IMR-90 (cell line): ENCODE measurements around the gene KRTAP12-3. TPM values are rescaled to one million over a fixed set of nuclear protein-coding genes. Genes with fewer than 3 reads are reported as not detected.

Source experiments
- ATAC-seq: fragments of 200-7000 bp; cut with Tn5 transposase; 2 replicates; pipeline ENCODE4 v1.9.1; 2020; ENCODE audit warnings: low read depth, mild to moderate bottlenecking, moderate library complexity
- BruUV-seq: library from RNA; stranded (reverse); fragments of 400-500 nt; replicated peaks from 2 replicates; lab custom pipeline; 2021; lab: Mats Ljungman, UMichigan
- CTCF ChIA-PET: fragments of 300-600 bp; formaldehyde crosslinking; extraction: SDS; loops from one replicate; lab custom pipeline; 2021; ENCODE audit warnings: antibody characterized with exemption; lab: Yijun Ruan, JAX
- POLR2A ChIA-PET: fragments of 300-600 bp; sonication (Branson Sonifier 250); formaldehyde crosslinking; loops from one replicate; lab custom pipeline; 2022; ENCODE audit warnings: antibody characterized with exemption; ENCODE audit not compliant: unreplicated experiment; lab: Charles Lee
- DNase-seq: peaks from one replicate; pipeline ENCODE4 v3.0.0; 2013
- H2AFZ ChIP-seq: replicated peaks from 2 replicates; pipeline ENCODE3; 2013; ENCODE audit warnings: low read length, mild to moderate bottlenecking; ENCODE audit not compliant: poor library complexity
- H2AK5ac ChIP-seq: 2 replicates; pipeline ENCODE4 v1.6.1; 2013; ENCODE audit warnings: low read depth, low read length, inconsistent platforms
- H2AK9ac ChIP-seq: replicated peaks from 2 replicates; pipeline ENCODE3; 2013; ENCODE audit warnings: mild to moderate bottlenecking, low read depth, low read length, moderate library complexity; ENCODE audit not compliant: poor library complexity
- H2BK120ac ChIP-seq: 2 replicates; pipeline ENCODE4 v1.6.1; 2013; ENCODE audit warnings: low read depth, low read length, inconsistent platforms
- H2BK15ac ChIP-seq: 3 replicates; pipeline ENCODE4 v1.6.1; 2013; ENCODE audit warnings: low read depth, low read length, inconsistent platforms
- H2BK20ac ChIP-seq: 2 replicates; pipeline ENCODE4 v1.6.1; 2013; ENCODE audit warnings: low read depth, mild to moderate bottlenecking, inconsistent platforms, low read length, moderate library complexity
- H2BK5ac ChIP-seq: 2 replicates; pipeline ENCODE4 v1.6.1; 2013; ENCODE audit warnings: mild to moderate bottlenecking, low read depth, low read length, inconsistent platforms; ENCODE audit not compliant: poor library complexity, severe bottlenecking
- H3K14ac ChIP-seq: replicated peaks from 2 replicates; pipeline ENCODE4 v1.6.1; 2013; ENCODE audit warnings: low read depth, low read length, inconsistent platforms
- H3K18ac ChIP-seq: 2 replicates; pipeline ENCODE4 v1.6.1; 2013; ENCODE audit warnings: low read depth, low read length, control low read depth
- H3K23ac ChIP-seq: 2 replicates; pipeline ENCODE4 v1.6.1; 2013; ENCODE audit warnings: low read depth, low read length, inconsistent platforms
- H3K27ac ChIP-seq: 2 replicates; pipeline ENCODE4 v1.5.1; 2013; ENCODE audit warnings: mild to moderate bottlenecking, control low read depth, low read length; ENCODE audit not compliant: insufficient read depth
- H3K27me3 ChIP-seq: 2 replicates; pipeline ENCODE4 v1.6.1; 2013; ENCODE audit warnings: low read length; ENCODE audit not compliant: control insufficient read depth, insufficient read depth
- H3K36me3 ChIP-seq: 2 replicates; pipeline ENCODE4 v1.6.1; 2013; ENCODE audit warnings: low read length, mixed read lengths; ENCODE audit not compliant: control insufficient read depth, insufficient read depth
- H3K4ac ChIP-seq: 2 replicates; pipeline ENCODE4 v1.6.1; 2013; ENCODE audit warnings: low read depth, low read length, inconsistent platforms
- H3K4me1 ChIP-seq: 2 replicates; pipeline ENCODE4 v1.6.1; 2013; ENCODE audit warnings: low read length, mixed read lengths; ENCODE audit not compliant: control insufficient read depth, insufficient read depth
- H3K4me2 ChIP-seq: 2 replicates; pipeline ENCODE4 v1.6.1; 2013; ENCODE audit warnings: low read depth, mild to moderate bottlenecking, control low read depth, low read length, moderate library complexity
- H3K4me3 ChIP-seq: 2 replicates; pipeline ENCODE4 v1.5.1; 2013; ENCODE audit warnings: low read depth, mild to moderate bottlenecking, control low read depth, low read length, moderate library complexity; ENCODE audit not compliant: insufficient read depth
- H3K56ac ChIP-seq: 2 replicates; pipeline ENCODE4 v1.6.1; 2013; ENCODE audit warnings: low read length, inconsistent platforms; ENCODE audit not compliant: insufficient read depth; ENCODE audit errors: extremely low read depth
- H3K79me1 ChIP-seq, 2 experiments: 2 replicates each; pipeline ENCODE4 v1.6.1; 2013; ENCODE audit warnings: low read length in 2 of 2, inconsistent platforms in 1 of 2, low read depth in 1 of 2
- H3K9ac ChIP-seq: 2 replicates; pipeline ENCODE4 v1.6.1; 2013; ENCODE audit warnings: low read depth, low read length, control low read depth
- H3K9me1 ChIP-seq: 2 replicates; pipeline ENCODE4 v1.6.1; 2013; ENCODE audit warnings: low read length, inconsistent platforms; ENCODE audit not compliant: insufficient read depth
- H3K9me3 ChIP-seq: 2 replicates; pipeline ENCODE4 v1.6.1; 2013; ENCODE audit warnings: low read length; ENCODE audit not compliant: control insufficient read depth, insufficient read depth
- H4K20me1 ChIP-seq: 2 replicates; pipeline ENCODE4 v1.6.1; 2013; ENCODE audit warnings: low read length, inconsistent platforms; ENCODE audit not compliant: insufficient read depth
- H4K5ac ChIP-seq: 2 replicates; pipeline ENCODE4 v1.6.1; 2013; ENCODE audit warnings: mild to moderate bottlenecking, low read depth, low read length, control low read depth
- H4K8ac ChIP-seq, 2 experiments: 2 replicates each; pipeline ENCODE4 v1.6.1; 2013; ENCODE audit warnings: low read depth in 2 of 2, low read length in 2 of 2, control low read depth in 1 of 2, inconsistent platforms in 1 of 2
- H4K91ac ChIP-seq: 2 replicates; pipeline ENCODE4 v1.6.1; 2013; ENCODE audit warnings: low read depth, low read length, inconsistent platforms; ENCODE audit not compliant: insufficient read depth
- BHLHE40 ChIP-seq: fragments of 150-350 bp; IDR thresholded peaks from 2 replicates; pipeline ENCODE4 v1.6.1; 2016; ENCODE audit warnings: mild to moderate bottlenecking, low read depth, low read length
- CEBPB ChIP-seq: IDR thresholded peaks from 2 replicates; pipeline ENCODE4 v1.6.1; 2012; ENCODE audit warnings: low read depth, low read length, improper control_type of control experiment
- CHD1 ChIP-seq: IDR thresholded peaks from 2 replicates; pipeline ENCODE4 v1.6.1; 2012; ENCODE audit warnings: low read depth, low read length, improper control_type of control experiment
- FOS ChIP-seq: fragments of 150-350 bp; IDR thresholded peaks from 2 replicates; pipeline ENCODE4 v1.6.1; 2016; ENCODE audit warnings: low read depth, low read length
- MAFK ChIP-seq: IDR thresholded peaks from 2 replicates; pipeline ENCODE4 v1.6.1; 2012; ENCODE audit warnings: low read depth, low read length, improper control_type of control experiment
- MAZ ChIP-seq: IDR thresholded peaks from 2 replicates; pipeline ENCODE4 v1.6.1; 2012; ENCODE audit warnings: low read depth, mild to moderate bottlenecking, low read length, improper control_type of control experiment, moderate library complexity, borderline replicate concordance
- MXI1 ChIP-seq: IDR thresholded peaks from 2 replicates; pipeline ENCODE4 v1.6.1; 2012; ENCODE audit warnings: low read depth, mild to moderate bottlenecking, low read length, moderate library complexity, borderline replicate concordance
- NFE2L2 ChIP-seq: fragments of 150-350 bp; IDR thresholded peaks from 2 replicates; pipeline ENCODE4 v1.6.1; 2016; ENCODE audit warnings: low read depth, mild to moderate bottlenecking, low read length
- POLR2A ChIP-seq: IDR thresholded peaks from 2 replicates; pipeline ENCODE4 v1.6.1; 2012; ENCODE audit warnings: mild to moderate bottlenecking, low read depth, low read length
- RAD21 ChIP-seq: IDR thresholded peaks from 2 replicates; pipeline ENCODE4 v1.6.1; 2012; ENCODE audit warnings: low read length, improper control_type of control experiment
- RCOR1 ChIP-seq: IDR thresholded peaks from 2 replicates; pipeline ENCODE4 v1.6.1; 2012; ENCODE audit warnings: mild to moderate bottlenecking, low read length, improper control_type of control experiment; ENCODE audit not compliant: insufficient replicate concordance
- RFX5 ChIP-seq: IDR thresholded peaks from 2 replicates; pipeline ENCODE4 v1.8.0; 2012; ENCODE audit warnings: low read depth, mild to moderate bottlenecking, low read length, moderate library complexity
- SMC3 ChIP-seq: fragments of 150-350 bp; IDR thresholded peaks from 2 replicates; pipeline ENCODE4 v1.6.1; 2016; ENCODE audit warnings: low read depth, mild to moderate bottlenecking, antibody characterized with exemption, low read length, moderate library complexity
- WGBS, 2 experiments: methylation state at CpG; one replicate each; pipeline versions ENCODE4 v1.1.5 to v1.1.7; 2013; ENCODE audit warnings: missing lambda C conversion rate in 2 of 2; ENCODE audit not compliant: insufficient read length in 1 of 2; ENCODE audit errors: extremely low coverage in 2 of 2; 5-methylcytosine and 5-hydroxymethylcytosine counted together
- dilution Hi-C: fragments of 300-500 bp; cut with HindIII; formaldehyde crosslinking; loops from one replicate; pipeline ENCODE4 v1.14.3; 2018; ENCODE audit warnings: low sequenced_read_pairs; ENCODE audit not compliant: unreplicated experiment
- in situ Hi-C: fragments of 300-500 bp; cut with MboI; formaldehyde crosslinking; loops from 3 replicates; pipeline ENCODE4 v1.14.3; 2019; ENCODE audit warnings: low sequenced_read_pairs, inconsistent platforms, mixed read lengths
- intact Hi-C: fragments of 100-400 bp; cut with micrococcal nuclease; formaldehyde crosslinking; loops from 2 replicates; pipeline ENCODE4 v1.10.0; 2022
- polyA plus RNA-seq, 3 experiments: library from polyadenylated mRNA; depleted of rRNA; stranded (reverse); fragments of >200 nt; gene quantifications; 2 replicates each; pipeline ENCODE4 v1.2.3, GENCODE V29; 2012; ENCODE audit warnings: low replicate concordance in 1 of 3
- total RNA-seq: library from RNA; depleted of rRNA; stranded (reverse); fragments of >200 nt; gene quantifications from 2 replicates; pipeline ENCODE4 v1.2.3, GENCODE V29; 2012
- TF ChIP-seq, protein P1 (sequence below): fragments of 150-350 bp; IDR thresholded peaks from 2 replicates; pipeline ENCODE4 v1.6.1; 2017; ENCODE audit warnings: mild to moderate bottlenecking, antibody characterized with exemption, low read length, low read depth
- TF ChIP-seq, protein P2 (sequence below): conservative IDR thresholded peaks from 2 replicates; pipeline ENCODE4 v1.5.1; 2012; ENCODE audit warnings: mild to moderate bottlenecking, low read depth, low read length, improper control_type of control experiment
- TF ChIP-seq, protein P3 (sequence below): fragments of 150-350 bp; IDR thresholded peaks from 2 replicates; pipeline ENCODE4 v1.6.1; 2016; ENCODE audit warnings: low read depth, mild to moderate bottlenecking, low read length, moderate library complexity, borderline replicate concordance

The KRTAP12-3 gene
- total and polyA plus RNA-seq, 2 of the 4 experiments (the other 2 are of a cell fraction), result not detected

DNA sequence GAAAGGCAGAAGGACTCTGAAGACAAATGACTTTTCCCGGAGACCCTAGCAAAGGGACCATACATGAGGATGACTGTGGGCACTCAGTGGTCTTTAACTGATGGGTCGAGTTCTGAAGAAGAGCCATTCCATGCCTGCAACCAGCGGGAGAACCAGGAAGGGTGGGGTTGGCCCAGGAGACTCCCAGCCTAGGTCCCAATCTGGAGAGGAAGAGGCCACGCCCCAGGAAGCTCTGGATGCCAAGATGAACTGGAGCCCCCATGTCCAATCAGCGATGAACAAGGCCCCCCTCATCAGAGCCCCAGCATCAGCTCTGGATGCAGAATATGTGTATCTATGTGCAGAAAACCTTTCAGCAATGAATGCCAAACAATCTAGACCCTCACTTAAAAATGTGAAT, 17.0 kb upstream of the KRTAP12-3 start:
- Histone ChIP-seq H3K4me2 (no peak overlapping the region), H3K9me1 (no peaks in the 10 kb centered on the region), H4K5ac (no peak overlapping the region), H2AK5ac (no peak overlapping the region), H3K27ac (no peak overlapping the region), H3K9me3 (peaks cover 10% of the 10 kb centered on the region), H3K79me1 (no peaks in the 10 kb centered on the region), H2BK5ac (no peak overlapping the region), H4K91ac (no peak overlapping the region), H2BK20ac (no peak overlapping the region), H3K36me3 (no peaks in the 10 kb centered on the region), H3K18ac (no peak overlapping the region), H3K4ac (no peak overlapping the region), H2AK9ac (no peak overlapping the region), H2AFZ (no peak overlapping the region), H3K9ac (no peak overlapping the region), H2BK15ac (no peak overlapping the region), H3K56ac (no peak overlapping the region), H3K4me3 (no peak overlapping the region), H3K23ac (no peak overlapping the region), H3K4me1 (no peaks in the 10 kb centered on the region), H4K8ac (no peak overlapping the region), H3K27me3 (no peaks in the 10 kb centered on the region; the same call in 1 of the 2 replicates), H2BK120ac (no peak overlapping the region), H3K14ac (no peak overlapping the region), H4K20me1 (no peaks in the 10 kb centered on the region)
- dilution Hi-C loops, result no loop called here
- ChIA-PET CTCF (no interaction called here), POLR2A (no interaction called here)
- BruUV-seq, result no TSS peak
- 83% methylated on average over 2 of the region's 5 CpGs; no CpG with 5 or more reads in 1 of the 2 experiments for WGBS, 2 experiments
- no peak for ATAC-seq
- in situ Hi-C loops, result no loop called here
- TF ChIP-seq, protein P1, sequence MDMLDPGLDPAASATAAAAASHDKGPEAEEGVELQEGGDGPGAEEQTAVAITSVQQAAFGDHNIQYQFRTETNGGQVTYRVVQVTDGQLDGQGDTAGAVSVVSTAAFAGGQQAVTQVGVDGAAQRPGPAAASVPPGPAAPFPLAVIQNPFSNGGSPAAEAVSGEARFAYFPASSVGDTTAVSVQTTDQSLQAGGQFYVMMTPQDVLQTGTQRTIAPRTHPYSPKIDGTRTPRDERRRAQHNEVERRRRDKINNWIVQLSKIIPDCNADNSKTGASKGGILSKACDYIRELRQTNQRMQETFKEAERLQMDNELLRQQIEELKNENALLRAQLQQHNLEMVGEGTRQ, result no peak
- TF ChIP-seq FOS (no peak), MAZ (no peak), CHD1 (no peak), RFX5 (no peak), POLR2A (no peak), CEBPB (no peak), RCOR1 (no peak), SMC3 (no peak), MXI1 (no peak), BHLHE40 (no peak), NFE2L2 (no peak), MAFK (no peak), RAD21 (no peak)
- TF ChIP-seq, protein P2, sequence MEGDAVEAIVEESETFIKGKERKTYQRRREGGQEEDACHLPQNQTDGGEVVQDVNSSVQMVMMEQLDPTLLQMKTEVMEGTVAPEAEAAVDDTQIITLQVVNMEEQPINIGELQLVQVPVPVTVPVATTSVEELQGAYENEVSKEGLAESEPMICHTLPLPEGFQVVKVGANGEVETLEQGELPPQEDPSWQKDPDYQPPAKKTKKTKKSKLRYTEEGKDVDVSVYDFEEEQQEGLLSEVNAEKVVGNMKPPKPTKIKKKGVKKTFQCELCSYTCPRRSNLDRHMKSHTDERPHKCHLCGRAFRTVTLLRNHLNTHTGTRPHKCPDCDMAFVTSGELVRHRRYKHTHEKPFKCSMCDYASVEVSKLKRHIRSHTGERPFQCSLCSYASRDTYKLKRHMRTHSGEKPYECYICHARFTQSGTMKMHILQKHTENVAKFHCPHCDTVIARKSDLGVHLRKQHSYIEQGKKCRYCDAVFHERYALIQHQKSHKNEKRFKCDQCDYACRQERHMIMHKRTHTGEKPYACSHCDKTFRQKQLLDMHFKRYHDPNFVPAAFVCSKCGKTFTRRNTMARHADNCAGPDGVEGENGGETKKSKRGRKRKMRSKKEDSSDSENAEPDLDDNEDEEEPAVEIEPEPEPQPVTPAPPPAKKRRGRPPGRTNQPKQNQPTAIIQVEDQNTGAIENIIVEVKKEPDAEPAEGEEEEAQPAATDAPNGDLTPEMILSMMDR, result no peak
- TF ChIP-seq, protein P3, sequence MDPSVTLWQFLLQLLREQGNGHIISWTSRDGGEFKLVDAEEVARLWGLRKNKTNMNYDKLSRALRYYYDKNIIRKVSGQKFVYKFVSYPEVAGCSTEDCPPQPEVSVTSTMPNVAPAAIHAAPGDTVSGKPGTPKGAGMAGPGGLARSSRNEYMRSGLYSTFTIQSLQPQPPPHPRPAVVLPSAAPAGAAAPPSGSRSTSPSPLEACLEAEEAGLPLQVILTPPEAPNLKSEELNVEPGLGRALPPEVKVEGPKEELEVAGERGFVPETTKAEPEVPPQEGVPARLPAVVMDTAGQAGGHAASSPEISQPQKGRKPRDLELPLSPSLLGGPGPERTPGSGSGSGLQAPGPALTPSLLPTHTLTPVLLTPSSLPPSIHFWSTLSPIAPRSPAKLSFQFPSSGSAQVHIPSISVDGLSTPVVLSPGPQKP, result no peak
- no peak for DNase-seq
- intact Hi-C loops, result no loop called here
